Middle frontal gyrus (tissue), 1 donor: Measurements from ENCODE around the gene ZNF629.
A peak's percentile ranks its signal among the peaks of the same experiment; 100 is the strongest.

Experiments used
- DNase-seq: peaks from one replicate; pipeline ENCODE4 v3.0.0-alpha.2; 2015; ENCODE audit warnings: low spot score; ENCODE audit errors: extremely low spot score

ZNF629 gene

DNA sequence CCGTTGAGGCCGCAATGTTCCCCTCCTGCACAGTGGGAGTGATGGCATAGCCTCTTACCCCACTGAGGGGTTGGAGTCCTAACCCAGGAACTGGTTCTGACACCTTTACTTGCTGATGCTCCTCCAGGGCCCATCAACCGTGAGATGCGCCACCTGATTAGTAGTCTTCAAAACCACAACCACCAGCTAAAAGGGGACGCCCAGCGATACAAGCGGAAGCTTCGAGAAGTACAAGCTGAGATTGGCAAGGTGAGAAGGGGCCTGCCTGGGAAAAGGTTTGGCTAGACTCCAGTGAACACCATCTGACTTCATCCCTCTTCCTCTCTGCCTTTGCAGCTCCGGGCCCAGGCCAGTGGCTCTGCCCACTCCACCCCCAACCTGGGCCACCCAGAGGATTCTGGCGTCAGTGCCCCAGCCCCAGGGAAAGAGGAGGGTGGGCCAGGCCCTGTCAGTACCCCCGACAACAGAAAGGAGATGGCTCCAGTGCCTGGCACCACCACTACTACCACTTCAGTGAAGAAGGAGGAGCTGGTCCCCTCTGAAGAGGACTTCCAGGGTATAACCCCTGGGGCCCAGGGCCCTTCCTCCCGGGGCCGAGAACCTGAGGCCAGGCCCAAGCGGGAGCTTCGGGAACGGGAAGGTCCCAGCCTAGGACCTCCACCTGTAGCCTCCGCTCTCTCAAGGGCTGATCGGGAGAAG lies 19.1 kb downstream of the ZNF629 start:
- DNase-seq = no peak

DNA sequence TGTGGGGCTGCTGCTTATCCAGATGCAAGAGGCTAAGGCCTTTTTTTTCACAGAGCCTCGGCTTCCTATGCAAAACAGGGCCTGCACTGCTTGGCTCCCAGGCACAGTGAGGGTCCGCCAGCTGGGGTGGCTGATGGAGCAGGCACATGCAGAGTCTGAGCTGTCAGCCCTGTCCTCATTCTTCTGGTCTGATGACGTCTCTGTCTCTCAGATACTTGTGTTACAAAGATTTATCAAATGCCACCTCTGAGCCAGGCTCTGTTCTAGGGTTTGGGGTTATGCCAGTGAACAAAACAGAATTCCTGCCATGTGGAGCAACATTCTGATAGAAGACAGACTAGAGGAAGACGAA lies 20.1 kb downstream of the ZNF629 start:
- DNase-seq = no peak

DNA sequence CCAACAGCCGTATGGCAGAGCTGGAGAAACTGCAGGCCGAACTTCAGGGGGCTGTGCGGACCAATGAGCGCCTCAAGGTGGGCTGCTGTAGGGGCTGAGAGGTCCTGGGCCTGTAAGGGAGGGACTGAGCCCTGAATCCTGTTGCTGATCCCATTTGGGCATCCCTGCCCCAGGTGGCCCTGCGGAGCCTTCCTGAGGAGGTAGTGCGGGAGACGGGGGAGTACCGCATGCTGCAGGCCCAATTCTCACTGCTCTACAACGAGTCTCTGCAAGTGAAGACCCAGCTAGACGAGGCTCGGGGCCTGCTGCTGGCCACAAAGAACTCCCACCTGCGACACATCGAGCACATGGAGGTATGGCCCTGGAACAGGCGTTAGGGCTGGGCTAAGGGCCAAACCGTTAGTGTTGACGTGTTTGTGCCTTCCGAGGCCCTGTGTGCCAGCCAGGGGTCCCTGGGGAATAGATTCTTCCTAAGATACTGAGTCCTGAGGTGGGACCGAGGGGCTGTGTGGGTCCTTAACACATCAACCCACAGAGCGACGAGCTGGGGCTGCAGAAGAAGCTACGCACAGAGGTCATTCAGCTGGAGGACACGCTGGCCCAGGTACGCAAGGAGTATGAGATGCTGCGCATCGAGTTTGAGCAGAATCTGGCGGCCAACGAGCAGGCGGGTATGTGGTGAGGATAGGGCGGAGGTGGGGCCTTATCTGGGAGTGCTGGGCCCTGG lies 20.6 kb downstream of the ZNF629 start:
- DNase-seq = no peak

DNA sequence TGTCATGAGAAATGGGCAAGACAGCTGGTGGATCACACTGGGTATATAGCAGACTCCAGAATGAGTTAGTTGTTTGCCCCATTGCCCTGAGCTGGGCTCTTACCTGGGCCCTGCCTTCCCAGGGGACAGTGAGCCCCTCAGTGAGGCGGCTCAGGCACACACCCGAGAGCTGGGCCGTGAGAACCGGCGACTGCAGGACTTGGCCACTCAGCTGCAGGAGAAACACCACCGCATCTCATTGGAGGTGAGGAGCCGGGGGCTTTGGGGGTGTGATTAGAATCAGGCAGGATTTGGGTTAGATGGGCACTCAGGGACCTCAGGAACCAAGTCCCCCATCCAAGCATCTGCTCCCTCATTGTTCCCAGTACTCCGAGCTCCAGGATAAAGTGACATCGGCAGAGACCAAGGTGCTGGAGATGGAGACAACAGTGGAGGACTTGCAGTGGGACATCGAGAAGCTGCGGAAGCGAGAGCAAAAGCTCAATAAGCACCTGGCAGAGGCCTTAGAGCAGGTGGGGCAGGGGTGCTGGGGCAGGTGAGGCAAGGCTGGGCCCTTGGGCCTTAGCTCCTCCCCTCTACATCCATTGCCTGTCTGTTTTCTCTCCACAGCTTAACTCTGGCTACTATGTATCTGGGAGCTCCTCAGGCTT lies 22.1 kb downstream of the ZNF629 start:
- DNase-seq = no peak

DNA sequence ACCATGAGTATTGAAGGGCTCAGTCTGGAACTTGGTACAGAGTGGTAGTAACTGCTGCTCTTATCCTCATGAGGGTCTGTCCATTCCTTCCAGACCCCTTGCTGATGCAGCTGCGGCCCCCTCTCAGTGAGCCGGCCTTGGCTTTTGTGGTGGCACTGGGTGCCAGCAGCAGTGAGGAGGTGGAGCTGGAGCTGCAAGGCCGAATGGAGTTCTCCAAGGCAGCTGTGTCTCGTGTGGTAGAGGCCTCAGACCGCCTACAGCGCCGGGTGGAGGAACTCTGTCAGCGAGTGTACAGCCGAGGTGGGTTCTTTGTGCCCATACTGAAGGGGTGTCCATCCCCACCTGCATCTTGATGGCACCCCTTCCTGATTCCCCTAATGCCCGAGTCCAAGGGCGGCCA lies 22.9 kb downstream of the ZNF629 start:
- no peak for DNase-seq

DNA sequence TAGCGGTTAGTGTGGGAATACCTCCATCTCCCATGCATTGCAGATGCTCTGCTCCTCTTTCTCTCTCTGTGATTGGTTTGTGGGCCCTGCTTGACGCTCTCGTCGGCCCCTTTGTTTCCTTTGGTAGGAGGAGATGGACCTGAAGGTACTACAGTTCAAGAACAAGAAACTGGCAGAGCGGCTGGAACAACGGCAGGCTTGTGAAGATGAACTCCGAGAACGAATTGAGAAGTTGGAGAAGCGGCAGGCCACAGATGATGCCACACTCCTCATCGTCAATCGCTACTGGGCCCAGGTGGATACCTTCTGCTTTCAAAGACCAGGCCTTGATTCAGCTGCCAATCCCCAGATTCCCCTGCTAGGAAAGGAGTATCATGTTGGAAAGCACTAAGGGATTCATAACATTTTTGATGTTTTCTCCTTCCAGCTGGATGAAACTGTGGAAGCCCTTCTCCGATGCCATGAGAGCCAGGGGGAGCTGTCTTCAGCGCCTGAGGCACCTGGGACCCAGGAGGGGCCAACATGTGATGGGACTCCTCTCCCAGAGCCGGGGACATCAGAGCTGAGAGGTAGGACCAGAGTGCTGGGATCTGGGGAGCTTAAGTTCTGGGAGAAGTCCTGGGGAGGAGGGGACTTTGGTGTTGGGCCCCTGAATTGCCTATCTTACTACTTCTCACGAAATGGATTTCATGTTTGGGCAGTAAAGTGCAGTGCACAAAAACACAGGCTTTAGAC lies 23.8 kb downstream of the ZNF629 start:
- DNase-seq = no peak

DNA sequence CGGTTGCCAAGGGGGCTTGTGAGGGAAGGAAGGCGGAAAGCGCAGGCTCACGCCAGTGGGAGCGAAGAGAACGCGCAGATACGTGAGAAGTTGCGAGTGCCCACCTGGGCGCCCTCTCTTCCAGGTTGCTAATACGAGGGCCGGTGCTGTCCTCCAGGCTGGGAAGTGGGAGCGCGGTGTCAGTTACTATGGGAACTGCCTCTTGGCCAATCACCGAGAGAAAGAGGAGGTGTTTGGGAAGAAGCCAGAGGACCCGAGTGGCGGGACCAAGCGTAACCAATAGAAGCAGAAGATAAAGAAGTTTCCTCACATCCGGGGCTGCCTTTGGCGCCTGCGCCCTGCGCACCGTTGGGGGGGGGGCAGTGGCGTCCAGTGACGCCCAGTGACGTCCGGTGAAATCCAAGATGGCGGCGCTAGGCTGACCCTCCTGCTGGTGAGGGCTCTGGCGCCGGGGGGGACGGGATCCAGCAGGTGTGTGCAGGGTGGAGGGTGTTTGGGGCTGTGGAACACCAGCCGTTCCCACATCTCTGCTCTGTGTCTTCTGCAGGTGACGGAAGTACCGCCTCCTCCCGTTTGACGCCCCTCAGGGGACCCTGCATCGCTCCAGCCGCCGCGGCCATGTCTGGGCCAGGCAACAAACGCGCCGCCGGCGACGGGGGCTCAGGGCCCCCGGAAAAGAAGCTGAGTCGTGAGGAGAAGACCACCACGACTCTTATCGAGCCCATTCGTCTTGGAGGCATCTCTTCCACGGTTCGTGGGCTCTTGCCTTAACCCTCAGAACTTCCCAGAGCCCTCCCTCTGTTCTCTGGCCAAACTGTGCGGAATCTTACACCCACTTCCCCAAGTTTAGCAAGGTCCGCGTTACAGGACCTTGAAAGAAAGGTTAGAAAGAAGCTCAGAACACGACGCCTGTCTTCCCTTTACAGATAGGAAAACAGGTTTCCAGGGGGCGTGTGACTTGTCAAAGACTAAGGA lies 24.8 kb downstream of the ZNF629 start, which contains the start of the genes CFAP119 and RNF40:
TSS of gene CFAP119 (minus strand) at position 135 of the 975 bp plus-strand sequence. CDS start 314 bp downstream, outside the sequence.
TSS of gene RNF40 (plus strand) at position 395 of the 975 bp plus-strand sequence. CDS start at position 619, 224 bp downstream.
- peak; percentile 94 for DNase-seq

- no peak for DNase-seq
Observed at GRCh38 chr16:30761427-30761927, 25.5 kb downstream of the ZNF629 start.

GRCh38 chr16:30760577-30761426 lies 26.2 kb downstream of the ZNF629 start:
- DNase-seq = no peak

GRCh38 chr16:30760001-30760559 lies 26.9 kb downstream of the ZNF629 start:
- no peak for DNase-seq

DNA sequence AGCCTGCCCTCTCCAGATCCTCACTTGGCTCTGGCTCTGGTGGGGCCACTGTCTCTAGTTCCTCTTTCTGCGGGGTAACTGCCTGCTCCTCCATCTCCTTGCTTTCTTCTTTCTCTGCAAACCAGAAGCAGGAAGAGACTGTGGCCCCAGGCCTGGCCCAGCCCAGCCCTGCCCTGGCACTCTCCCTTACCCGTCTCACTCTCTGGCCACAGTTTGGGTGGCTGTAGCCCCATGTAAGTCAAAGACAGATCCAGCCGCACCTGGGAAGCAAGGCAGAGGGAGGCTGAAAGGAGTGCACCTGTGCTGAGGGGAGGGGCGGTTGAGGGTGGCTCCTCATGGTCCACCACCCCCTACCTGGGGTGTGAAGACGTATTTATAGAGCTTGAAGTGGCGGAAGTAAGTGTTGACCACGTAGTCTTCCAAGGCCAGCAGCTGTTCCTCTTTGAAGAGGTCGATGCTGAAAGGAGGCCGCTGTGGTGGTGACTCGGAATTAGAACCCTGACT lies 28.0 kb downstream of the ZNF629 start:
- DNase-seq = no peak

DNA sequence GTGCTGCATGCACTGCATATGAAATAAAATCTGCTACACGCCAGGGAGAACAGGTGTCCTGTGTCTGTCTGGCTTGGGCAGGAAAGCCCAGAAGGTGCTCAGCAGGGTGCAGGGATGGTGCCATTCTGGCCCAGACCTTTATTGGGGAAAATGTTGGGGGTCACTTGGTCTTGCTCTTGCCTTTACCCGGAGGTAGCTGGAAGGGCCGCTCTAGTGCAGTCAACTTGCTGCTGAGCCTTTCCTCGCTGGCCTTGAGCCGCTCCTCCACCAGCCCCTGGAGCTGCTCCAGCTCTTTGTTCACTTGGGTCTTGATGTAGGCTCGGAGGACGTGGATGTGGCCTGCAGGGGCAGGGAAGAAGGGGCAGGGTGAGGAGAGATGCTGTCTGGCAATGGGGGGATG lies 29.7 kb downstream of the ZNF629 start:
- no peak for DNase-seq

- no peak for DNase-seq
Observed at GRCh38 chr16:30756781-30757100, 30.3 kb downstream of the ZNF629 start.

GRCh38 chr16:30755955-30756780 lies 30.8 kb downstream of the ZNF629 start:
- DNase-seq = no peak

DNA sequence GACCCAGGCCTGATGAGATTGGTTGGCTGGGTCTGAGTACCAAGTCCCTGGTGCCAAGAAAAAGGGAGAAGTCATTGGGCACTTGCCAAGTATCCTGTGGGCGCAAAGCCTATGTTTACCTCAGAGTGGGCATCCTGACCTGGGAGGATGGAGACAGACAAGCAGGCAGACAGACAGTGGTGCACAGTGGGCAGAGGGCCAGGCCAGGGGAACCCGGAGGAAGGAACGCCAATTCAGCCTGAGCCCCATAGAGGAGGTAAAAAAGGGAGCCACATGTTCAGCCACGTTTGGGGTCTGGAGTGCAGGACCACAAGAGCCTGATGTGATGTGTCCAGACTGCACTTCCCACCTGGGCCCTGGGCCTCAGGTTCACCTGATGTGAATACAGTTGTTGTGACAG lies 33.4 kb downstream of the ZNF629 start:
- no peak for DNase-seq

GRCh38 chr16:30750876-30751465 lies 36.0 kb downstream of the ZNF629 start:
- no peak for DNase-seq

DNA sequence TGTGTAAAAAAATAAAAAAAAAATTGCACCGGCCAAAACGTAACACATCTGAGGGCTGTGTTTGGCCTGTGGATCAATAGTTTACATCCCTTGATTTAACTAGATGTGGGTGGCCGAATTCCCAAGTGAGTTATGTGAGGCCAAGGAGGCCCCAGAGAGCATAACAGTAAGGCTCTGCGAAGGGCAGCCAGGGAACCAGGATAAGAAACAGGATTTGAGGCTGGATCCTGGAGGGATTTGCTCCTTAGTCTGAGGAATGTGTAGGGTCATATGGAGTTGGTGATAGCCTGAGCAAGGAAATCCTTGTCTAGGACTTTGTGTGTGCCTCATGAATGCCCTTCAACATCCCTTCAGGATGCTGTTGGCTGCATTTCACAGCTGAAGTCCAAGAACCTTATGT lies 36.8 kb downstream of the ZNF629 start:
- no peak for DNase-seq
